Neural cell (in vitro differentiated cells): Measurements from ENCODE around the gene RAMP3.

ENCODE experiments used
- CTCF ChIP-seq: fragments of 450-650 bp; IDR thresholded peaks from 2 replicates; pipeline ENCODE4 v1.5.1; 2014; ENCODE audit warnings: antibody characterized with exemption, mild to moderate bottlenecking, moderate library complexity; ENCODE audit not compliant: poor library complexity, severe bottlenecking
- RAD21 ChIP-seq: fragments of 450-650 bp; conservative IDR thresholded peaks from 2 replicates; pipeline ENCODE4 v1.6.1; 2014; ENCODE audit warnings: antibody characterized with exemption, mild to moderate bottlenecking, moderate library complexity
- REST ChIP-seq: IDR thresholded peaks from 2 replicates; pipeline ENCODE4 v1.6.1; 2012; ENCODE audit warnings: borderline replicate concordance
- SMC3 ChIP-seq: fragments of 450-650 bp; conservative IDR thresholded peaks from 2 replicates; pipeline ENCODE4 v1.6.1; 2014; ENCODE audit warnings: antibody characterized with exemption, mild to moderate bottlenecking, moderate library complexity; ENCODE audit not compliant: poor library complexity

- TF ChIP-seq RAD21 (no peak), CTCF (no peak), REST (no peak), SMC3 (no peak)
These were observed 30.4 kb downstream of the RAMP3 start for GRCh38 chr7:45187946-45188411.
